ENCODE data around the gene CPN2. TPM values are rescaled to one million over a fixed set of nuclear protein-coding genes. Genes with fewer than 3 reads are reported as not detected.

Gene CPN2
- total RNA-seq, 2 donors from 2014 or later, result 0.15 TPM; not detected in 1

DNA sequence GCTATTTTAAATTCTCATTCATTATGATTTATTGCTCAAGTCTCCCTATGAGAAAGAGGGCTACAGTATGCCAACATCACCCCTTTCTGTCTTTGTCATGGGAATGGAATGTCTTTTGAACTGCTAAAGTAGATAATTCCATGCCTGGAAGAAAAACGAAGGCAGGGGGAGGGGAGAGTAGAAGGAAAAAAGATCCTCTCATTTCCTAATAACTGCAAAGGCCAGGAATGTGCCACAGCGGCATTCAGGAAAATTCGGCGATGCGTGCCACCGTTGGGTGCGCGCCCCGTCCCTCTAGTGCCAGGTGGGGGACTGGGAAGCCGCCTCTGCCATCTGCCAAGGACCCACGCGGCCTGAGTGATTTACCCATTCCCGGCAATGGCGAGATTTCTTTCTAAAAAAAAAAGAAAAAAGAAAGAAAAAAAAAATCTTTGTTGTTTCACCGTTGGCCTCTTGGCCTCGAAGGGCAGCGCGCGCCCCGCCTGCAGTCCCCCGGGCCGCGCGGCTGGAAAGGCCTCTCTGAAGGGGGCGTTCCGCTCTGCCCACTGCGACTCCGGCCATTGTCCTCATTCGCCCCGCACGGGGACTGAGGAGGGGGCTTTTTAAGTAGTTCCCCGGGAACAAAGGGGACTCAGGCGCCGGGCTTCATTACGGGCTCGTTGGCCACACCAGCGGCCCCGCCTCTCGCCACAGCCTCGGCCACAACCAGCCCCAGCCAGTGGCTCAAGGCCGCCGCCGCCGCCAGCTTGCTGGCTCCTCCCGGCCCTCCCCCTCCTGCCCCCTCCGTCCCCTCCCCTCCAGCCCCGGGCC, 54.5 kb downstream of the CPN2 start:
- peak overlapping the region; percentile 8 for H3K4me3 ChIP-seq
- H3K27ac ChIP-seq, result no peak overlapping the region
- H3K4me1 ChIP-seq, result no peaks in the 10 kb centered on the region
- intact Hi-C loops (cut with DNase I), result no loop called here
- TF ChIP-seq, protein P1, sequence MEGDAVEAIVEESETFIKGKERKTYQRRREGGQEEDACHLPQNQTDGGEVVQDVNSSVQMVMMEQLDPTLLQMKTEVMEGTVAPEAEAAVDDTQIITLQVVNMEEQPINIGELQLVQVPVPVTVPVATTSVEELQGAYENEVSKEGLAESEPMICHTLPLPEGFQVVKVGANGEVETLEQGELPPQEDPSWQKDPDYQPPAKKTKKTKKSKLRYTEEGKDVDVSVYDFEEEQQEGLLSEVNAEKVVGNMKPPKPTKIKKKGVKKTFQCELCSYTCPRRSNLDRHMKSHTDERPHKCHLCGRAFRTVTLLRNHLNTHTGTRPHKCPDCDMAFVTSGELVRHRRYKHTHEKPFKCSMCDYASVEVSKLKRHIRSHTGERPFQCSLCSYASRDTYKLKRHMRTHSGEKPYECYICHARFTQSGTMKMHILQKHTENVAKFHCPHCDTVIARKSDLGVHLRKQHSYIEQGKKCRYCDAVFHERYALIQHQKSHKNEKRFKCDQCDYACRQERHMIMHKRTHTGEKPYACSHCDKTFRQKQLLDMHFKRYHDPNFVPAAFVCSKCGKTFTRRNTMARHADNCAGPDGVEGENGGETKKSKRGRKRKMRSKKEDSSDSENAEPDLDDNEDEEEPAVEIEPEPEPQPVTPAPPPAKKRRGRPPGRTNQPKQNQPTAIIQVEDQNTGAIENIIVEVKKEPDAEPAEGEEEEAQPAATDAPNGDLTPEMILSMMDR (IDR thresholded peaks at IDR 0.05), result no peak
- H3K27me3 ChIP-seq, result peaks cover 4% of the 10 kb centered on the region
- no peaks in the 10 kb centered on the region for H3K36me3 ChIP-seq
- H3K9ac ChIP-seq (ENCODE audit: low read depth in 2 of 2, low read length in 2 of 2), result peak overlapping the region in 1 of 2 donors; percentile 8
- DNase-seq, result no peak
- no peaks in the 10 kb centered on the region for H3K9me3 ChIP-seq

DNA sequence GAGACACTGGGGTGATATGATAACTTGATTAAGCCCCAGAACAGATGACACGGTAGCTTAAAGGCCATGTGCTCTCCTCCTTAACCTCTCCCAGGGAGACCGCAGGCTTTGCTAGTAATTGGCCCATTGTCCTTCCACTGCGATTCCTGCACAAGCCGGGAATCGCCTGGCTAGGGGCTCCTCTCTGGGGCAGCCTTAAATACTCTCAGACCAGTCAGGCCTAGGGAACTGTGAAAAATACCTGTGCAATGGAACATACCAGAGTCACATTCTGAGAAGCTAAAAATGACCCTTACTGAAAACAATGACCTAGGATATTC, 56.3 kb downstream of the CPN2 start:
- no peaks in the 10 kb centered on the region for H3K36me3 ChIP-seq
- DNase-seq, result no peak
- TF ChIP-seq, protein P1 (IDR thresholded peaks at IDR 0.05), result no peak
- H3K4me1 ChIP-seq, result no peaks in the 10 kb centered on the region
- H3K4me3 ChIP-seq, result no peak overlapping the region
- no peaks in the 10 kb centered on the region for H3K9me3 ChIP-seq
- H3K27ac ChIP-seq, result no peak overlapping the region
- H3K27me3 ChIP-seq, result peaks cover 4% of the 10 kb centered on the region
- intact Hi-C loops (cut with DNase I), result no loop called here
- no peak overlapping the region for H3K9ac ChIP-seq (ENCODE audit: low read depth in 2 of 2, low read length in 2 of 2)

DNA sequence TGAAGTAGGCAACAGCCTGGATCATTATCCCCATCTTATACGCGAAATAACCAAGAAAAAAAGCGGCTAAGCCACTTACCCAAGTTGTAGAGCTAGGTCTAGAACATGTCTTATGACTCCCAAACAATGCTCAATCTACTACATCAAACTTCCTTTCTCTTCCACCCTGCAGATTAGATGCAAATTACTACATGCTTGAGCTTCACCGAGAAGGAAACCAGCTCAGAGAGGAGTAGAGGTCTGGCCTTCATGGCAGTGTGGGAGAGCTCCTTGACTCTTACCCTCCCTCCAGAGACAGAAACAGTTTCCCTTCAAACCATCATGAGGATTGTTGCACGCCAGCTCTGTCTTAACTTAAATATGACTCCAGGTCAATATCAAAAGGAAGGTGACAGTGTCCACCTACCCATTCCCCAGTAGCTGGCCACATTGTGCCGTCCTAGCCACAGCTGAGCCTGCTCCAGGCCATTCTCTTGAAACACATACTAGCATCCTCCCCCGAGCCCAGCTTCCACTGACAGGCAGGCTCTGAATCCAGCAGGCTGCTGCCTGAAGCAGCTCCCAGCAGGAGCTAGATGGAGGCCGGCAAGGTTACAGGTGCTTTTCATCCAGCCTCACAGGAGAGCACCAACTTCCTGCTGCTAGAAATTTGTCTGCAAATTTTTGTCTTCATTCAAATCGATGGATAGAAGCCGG, 56.8 kb downstream of the CPN2 start:
- intact Hi-C loops (cut with DNase I), result no loop called here
- Histone ChIP-seq H3K36me3 (no peaks in the 10 kb centered on the region), H3K4me1 (no peaks in the 10 kb centered on the region), H3K9ac (ENCODE audit: low read depth in 2 of 2, low read length in 2 of 2) (no peak overlapping the region), H3K27me3 (peaks cover 4% of the 10 kb centered on the region), H3K4me3 (no peak overlapping the region), H3K27ac (no peak overlapping the region), H3K9me3 (no peaks in the 10 kb centered on the region)
- no peak for DNase-seq
- TF ChIP-seq, protein P1 (IDR thresholded peaks at IDR 0.05), result no peak

DNA sequence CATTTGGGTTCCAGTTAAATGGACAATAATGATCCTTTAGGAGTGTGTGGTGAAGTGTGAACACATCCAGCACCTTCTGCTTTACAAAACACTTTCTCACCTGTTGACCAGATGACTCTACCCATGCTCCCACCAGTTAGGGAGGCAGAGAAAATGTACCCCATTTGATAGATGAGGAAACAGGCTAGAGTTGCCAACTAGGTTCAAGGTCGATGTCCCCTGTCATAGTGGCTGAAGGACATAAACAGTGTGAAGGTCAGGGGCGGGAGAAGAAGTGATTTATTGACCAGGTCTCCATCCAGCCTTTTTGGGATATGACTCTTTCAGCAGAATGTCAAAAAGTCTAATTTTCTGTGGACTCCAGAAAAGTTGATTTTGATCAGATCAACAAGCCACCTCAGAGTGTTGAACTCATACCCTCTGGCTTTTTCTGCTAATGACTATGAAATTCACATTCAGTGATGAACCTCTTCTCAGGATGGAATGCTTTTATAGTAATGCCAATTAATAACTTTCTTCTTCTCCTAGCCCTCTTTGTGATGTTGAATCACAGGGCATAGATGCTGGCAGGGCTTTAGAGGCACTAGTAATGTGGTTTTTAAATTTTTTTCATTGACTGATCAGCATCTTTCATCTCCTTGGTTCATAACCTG, 57.5 kb downstream of the CPN2 start:
- H3K27me3 ChIP-seq, result peaks cover 4% of the 10 kb centered on the region
- intact Hi-C loops (cut with DNase I), result no loop called here
- no peaks in the 10 kb centered on the region for H3K9me3 ChIP-seq
- no peak overlapping the region for H3K4me3 ChIP-seq
- H3K4me1 ChIP-seq, result no peaks in the 10 kb centered on the region
- H3K27ac ChIP-seq, result no peak overlapping the region
- TF ChIP-seq, protein P1 (IDR thresholded peaks at IDR 0.05), result no peak
- no peak overlapping the region for H3K9ac ChIP-seq (ENCODE audit: low read depth in 2 of 2, low read length in 2 of 2)
- H3K36me3 ChIP-seq, result no peaks in the 10 kb centered on the region
- DNase-seq, result no peak

DNA sequence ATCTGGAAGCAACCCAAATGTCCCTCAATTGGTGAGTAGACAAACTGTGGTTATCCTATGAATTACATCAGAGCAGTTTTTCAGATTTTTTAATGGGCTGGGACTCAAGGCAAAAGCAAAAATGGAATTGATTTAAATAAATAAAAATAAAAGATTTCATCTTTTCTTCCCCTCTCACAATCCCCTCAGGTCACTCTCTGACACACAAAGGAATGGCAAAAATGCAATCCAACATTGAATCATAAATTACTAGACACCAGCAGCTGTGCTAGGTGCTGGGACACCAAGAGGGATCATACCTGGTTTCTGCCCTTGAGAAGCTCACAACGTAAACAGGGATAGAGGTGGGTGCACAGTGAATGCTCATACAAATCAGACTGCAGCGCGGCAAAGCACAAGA, 58.8 kb downstream of the CPN2 start:
- no peak overlapping the region for H3K4me3 ChIP-seq
- TF ChIP-seq, protein P1 (IDR thresholded peaks at IDR 0.05), result no peak
- intact Hi-C loops (cut with DNase I), result no loop called here
- H3K36me3 ChIP-seq, result no peaks in the 10 kb centered on the region
- H3K4me1 ChIP-seq, result no peaks in the 10 kb centered on the region
- DNase-seq, result no peak
- no peak overlapping the region for H3K9ac ChIP-seq (ENCODE audit: low read depth in 2 of 2, low read length in 2 of 2)
- H3K27ac ChIP-seq, result no peak overlapping the region
- no peaks in the 10 kb centered on the region for H3K9me3 ChIP-seq
- H3K27me3 ChIP-seq, result peaks cover 4% of the 10 kb centered on the region

Other genes with a start within 250 kb of the CPN2 start
- 100 to 1,000 TPM; 102 TPM for gene HES1, start 215.2 kb downstream of the CPN2 start, total RNA-seq
- gene LRRC15, start 18.4 kb upstream of the CPN2 start, total RNA-seq, result under 1 TPM; 0.32 to 0.89 TPM
- gene GP5, start 47.9 kb upstream of the CPN2 start, total RNA-seq, result under 1 TPM in 1 of 2 donors, not detected in 1; 0.11 TPM
- gene ATP13A3, start 135.7 kb upstream of the CPN2 start, total RNA-seq, result 10 to 100 TPM; 86.0 to 89.8 TPM

Measured in colonic mucosa (tissue), 4 donors.